CD4-positive, alpha-beta T cell treated with Interleukin-17A for 1 hour (primary cell): Measurements from ENCODE around the gene SPATS2.
"Not testable (repeated sequence)": the region's sequence is repeated elsewhere in the genome, so short reads cannot be mapped to it uniquely, and the experiment has no call there.

Experiments used
- DNase-seq: peaks from one replicate; pipeline ENCODE4 v3.0.0-alpha.2; 2020

SPATS2 gene

DNA sequence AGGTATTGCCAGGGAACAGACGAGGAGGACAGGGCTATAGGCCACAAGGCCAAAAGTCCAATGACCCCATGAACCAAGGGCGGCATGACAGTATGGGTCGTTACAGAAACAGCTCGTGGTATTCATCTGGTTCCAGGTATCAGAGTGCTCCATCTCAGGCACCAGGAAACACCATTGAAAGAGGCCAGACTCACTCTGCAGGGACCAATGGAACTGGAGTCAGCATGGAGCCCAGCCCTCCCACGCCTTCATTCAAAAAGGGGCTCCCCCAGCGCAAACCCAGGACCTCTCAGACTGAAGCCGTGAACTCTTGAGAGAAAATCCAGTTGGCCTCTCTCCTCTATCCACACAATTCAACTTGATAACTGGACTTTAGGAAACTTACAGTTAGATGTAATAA lies 158.7 kb downstream of the SPATS2 start:
- DNase-seq: no peak

DNA sequence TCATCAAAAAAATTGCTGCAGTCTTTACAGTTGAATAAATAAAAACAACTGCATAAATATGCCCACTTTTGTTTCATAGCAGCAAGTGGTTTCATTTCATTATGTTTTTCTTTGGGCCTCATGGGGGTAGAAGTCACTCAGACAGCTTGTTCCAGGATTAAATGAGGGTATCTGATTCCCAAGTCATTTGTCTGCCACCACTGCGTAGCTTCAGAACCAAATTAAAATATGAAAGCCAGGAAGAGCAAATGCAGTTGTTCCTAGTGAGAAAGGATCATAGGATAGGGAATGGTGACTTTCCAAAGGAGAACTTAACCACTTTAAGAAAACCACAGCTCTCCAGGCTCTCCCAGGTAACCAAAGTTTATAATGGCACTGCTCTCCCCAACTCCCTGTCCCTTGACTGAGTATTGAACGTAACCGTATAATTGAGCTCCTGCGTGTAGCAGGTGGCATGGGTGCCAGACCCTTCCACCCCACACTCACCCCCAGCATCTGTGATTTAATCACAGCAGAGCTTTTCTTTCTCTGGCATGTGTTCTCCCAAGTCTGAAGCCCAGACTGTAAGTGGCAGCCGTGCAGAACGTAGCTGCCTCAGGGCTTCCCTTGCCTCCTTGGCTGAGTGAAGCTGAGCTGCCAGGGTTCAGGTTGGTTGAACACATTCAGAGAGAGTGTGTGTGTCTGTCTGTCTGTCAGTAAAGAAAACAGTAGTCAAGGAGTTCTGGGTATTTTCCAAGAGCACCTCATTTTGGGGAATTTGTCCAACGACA lies 160.3 kb downstream of the SPATS2 start:
- DNase-seq: no peak

DNA sequence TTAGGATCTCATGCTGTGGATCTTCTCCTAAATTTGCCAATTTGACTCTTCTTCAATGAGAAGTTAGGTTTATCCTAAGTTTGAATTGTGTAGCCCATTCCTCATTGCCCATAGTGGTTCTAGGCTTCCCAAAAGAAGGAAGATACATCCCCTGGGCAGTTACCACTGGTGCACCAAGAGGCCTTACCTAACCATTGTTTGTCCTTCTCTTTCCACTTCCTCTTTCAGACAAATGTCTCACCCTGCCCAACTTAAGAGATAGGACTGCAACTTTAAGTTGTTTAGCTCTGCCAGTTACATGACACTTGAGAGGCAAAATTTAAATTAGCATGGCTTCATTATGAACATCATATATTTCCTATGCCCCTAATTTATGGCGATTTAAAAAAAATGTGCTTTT lies 162.2 kb downstream of the SPATS2 start:
- no peak for DNase-seq

DNA sequence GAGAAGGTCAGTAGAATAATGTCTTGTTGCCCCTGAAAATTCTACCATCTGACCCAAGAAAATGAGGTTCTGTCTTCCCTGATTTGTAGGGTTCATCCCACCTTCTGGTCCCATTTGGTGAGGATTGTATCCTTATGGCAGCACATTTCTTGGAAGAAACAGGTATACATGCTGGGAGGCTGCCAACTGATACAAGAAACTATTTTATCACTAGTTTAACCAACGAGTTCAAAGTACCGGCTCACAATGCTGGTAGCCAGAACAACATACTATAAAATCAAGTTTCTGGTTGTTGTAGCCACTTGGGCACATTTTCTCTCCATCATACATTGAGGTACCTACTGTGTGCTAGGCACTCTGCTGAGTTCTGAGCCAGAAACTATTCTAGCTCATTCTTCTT lies 164.5 kb downstream of the SPATS2 start:
- no peak for DNase-seq

DNA sequence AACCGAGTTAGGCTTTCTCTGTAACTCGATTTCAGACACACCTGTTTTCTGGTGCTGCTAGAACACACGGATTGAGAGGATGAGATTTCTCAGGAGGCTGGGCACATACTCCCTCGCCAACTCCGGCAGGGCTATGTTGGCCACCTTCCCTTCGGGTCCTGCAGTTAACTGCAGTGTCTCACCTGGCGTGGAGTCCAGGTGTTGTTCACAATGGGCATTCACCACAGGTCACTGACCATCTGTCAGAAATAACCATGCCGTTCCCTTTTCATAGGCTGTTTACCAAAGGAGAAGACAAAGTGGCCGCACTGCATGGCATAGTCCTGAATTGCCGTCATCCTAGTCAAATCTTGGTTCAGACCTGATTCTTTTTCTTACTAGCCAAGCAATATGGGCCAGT lies 166.1 kb downstream of the SPATS2 start:
- no peak for DNase-seq

DNA sequence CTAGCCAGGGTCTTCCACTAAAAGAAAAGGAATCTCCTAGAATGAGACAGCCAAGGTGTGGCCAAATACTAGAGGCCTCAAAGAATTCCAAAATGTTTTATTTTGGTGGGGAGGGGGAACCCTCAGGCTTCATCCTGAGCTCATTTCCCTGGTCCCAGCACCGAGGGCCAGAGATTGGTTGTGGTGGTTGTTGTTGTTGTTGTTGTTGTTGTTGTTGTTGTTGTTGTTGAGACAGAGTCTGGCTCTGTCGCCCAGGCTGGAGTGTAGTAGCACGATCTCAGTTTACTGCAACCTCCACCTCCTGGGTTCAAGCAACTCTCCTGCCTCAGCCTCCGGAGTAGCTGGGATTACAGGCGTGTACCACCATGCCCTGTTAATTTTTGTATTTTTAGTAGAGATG lies 166.9 kb downstream of the SPATS2 start:
- not testable (repeated sequence) for DNase-seq

DNA sequence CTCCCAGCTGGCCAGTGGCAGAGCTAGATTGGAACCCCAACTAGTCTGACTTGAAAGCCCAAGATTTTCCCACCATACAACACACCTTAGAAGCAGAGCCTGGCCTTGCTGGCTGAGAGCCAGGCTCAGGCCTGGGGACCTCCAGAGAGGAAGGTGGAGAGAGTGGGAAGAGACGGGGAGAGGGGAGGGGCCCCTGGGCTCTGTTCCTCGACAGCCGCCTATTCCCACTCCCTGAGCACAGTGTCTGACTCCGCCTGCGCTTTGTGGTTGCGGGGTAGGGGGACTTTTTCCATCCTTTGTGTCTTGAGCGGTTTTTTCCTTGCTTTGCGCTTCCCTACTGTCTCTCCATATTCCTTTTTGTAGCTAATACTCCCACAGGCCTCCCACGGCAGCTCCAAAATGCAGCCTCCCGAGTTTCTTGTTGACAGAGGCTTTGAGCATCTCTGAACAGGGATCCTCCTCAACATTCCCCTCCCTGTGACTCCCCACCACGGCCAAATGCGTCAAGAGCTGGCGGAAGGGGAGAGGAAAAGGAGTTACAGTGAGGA lies 167.5 kb downstream of the SPATS2 start:
- no peak for DNase-seq

DNA sequence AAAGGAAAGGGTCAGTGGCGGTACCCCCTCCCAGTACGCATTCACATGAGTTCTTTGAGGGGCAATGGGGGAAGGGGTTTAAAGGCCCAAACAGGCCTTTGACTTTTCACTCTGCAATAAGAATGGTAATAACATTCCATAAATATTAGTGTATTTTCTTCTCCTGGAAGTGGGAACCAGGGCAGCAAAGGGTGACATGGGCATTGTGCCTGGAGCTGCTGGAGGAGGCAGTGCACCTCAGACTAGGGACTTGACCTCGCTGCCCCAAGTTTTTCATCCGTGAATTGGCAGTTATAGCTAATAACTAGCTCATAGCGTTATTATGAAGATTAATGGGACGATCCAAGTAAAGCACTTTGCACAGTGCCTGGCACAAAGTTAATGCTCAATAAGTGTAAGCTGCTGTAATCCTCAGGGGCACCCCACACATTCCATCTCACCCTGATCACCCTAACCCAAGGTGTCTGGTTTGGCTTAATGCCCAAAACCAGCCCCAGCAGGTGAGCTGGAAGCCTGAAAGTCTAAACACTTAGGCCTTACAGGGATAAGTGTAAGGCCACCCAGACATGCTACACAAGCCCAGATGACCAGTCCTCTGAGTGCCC lies 168.8 kb downstream of the SPATS2 start:
- DNase-seq: no peak

DNA sequence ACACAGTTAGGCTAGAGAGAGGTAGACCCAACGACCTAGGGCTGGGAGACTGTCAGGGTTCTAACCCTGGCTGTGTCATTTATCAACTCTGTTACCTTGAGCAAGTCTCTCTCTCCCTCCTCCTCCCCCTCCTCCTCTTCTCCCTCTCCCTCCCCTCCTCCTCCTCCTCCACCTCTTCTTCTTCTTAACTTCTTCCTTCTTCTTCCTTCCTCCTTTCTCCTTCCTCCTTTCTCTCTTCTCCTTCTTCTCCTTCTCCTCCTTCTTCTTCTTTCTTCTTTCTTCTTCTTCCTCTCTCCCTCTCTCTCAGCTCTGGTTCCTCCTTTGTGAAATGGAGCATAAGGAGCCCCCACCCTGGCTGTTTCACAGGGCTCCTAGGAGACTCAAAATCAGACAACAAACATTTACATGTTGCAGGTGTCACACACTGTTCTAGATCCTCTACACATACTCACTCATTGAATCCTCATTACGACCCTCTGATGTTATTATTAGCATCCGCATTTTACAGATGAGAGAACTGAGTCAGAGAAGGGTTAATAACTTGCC lies 169.3 kb downstream of the SPATS2 start:
- no peak for DNase-seq

DNA sequence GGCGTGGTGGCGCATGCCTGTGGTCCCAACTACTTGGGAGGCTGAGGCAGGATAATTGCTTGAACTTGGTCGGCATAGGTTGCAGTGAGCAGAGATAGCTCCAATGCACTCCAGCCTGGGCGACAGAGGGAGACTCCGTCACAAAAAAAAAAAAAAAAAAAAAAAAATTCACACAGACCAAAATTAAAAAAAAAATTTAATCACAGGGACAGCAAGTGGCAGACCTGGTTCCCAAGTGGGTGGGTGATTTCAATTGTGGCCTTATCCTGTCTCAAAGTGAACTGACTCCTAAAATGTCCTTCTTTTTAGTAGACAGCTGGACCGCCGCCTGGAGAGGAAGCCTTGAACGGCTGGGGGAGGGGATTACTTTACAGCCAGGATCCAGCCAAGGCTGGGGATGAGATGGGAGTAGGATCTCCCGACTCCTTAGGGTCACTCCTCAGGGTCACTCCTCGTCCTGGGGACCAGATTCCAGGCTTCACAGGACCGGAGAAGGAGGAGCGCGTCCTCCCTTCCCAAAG lies 170.0 kb downstream of the SPATS2 start:
- no peak for DNase-seq

DNA sequence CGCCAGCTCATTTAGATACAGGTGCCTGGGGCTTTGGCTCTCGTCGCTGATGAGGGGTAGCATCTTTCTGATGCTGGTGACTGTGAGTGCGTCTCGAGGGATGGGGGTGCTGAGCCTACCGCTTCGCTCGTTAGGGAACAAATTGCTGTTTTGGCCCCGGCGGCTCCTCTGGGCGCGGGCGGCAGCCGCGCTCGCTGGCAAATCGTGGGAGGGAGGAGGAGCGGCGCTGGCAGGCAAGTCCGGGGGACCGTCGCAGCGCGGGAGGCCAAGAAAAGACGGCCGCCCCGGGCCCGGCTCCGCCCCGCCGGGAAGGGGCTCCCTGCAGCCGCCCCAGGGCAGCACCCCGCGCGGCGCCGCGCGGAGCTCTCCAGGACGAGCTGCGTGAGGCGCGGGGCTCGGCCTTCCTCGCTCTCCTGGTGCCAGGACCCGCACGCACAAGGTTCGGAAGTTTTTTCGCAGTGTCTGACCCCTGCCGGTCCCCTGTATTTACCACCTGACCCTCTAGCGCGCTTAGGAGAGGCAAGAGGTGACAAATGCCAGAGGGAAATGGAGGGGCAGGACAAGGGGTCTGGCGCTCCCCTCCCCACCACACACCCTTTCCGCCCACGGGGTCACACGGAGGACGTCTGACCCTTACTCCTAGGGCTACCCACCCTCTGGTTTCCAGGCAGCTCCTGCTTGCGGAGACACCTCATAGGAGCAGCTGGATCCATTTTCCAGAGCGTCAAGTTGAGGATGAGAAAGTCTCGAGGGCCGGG lies 170.7 kb downstream of the SPATS2 start:
- peak; percentile 37 for DNase-seq

DNA sequence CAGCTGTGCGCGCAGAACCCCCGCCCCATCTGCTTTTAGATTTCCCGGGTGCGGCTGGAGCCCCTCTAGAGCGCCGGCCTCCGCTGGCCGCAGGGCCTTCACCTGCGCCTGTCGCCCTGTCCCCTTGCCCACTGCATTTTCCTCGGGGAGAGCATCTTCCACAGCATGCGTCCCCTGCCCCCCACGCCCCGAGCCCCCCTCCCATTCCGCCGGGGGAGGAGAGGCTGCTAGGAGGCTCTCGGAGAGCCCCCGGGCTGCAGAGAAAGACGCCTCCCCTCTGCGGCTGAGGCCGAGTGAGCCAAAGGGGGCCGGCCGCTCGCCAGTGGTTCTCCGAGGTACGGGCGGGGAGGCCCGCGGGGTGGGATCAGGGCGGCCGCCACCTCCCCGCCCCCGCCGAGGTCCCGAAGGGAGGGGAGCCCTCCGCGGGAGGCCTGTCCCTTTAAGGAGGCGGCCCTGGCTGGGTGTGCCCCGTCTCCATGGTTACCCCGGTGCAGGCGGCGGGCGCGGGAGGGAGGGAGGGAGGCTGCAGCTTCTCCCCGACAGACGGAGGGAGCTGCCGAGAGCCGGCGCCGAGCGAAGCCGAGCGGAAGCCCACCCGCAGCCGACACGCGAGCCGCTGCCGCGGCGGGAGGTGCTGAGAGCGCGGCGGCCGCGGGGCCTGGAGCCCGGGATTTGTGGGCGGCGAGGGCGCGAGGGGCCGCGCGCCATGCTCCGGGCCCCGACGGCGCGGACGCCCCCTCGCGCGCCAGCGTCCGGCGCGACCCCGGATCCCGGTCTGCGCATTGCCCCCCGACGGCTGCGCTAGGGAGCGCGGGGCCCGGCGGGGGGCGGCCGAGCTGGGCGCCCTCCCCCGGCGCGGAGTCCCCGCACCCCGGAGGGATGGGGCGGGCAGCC lies 171.5 kb downstream of the SPATS2 start, which contains the start of gene KCNH3:
KCNH3 (plus strand) TSS at position 521 of the 894 bp plus-strand sequence. CDS start 387 bp downstream, outside the sequence.
- peak; percentile 94 for DNase-seq

DNA sequence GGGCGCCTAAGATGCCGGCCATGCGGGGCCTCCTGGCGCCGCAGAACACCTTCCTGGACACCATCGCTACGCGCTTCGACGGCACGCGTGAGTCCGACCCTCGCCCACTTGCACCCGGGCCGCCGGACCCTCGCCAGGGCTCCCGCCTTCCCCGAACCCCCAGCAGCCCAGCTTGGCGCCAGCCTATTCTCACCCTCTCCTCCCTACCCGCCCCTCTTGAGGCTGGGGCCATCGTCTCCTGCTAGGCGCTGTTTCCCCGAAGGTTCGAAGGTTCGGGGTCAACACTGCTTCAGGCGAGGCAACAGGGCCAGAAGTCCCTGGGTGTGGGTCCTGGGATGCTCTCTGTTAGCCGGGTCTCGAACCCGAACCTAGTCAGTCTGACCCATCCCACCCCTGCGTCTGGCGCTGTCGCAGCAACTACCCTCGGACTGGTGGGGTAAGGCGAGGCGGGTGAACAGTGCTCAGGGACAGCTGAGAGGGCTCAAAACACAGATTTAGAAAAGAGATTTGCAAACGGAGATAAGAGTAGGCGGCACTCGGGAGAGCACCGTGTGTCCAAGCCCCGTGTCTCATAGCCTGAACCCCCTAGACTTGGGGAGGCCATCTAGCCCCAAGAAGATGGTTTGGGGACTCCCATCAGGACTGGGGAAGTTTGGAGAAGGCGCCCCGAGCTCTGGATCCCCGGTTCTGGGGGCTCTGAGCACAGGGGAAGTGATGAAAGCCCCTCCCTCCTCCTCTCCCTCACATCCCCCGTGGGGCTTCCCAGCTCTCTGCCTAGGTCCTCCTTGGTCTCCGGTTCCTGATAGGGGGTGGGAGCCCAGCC lies 172.4 kb downstream of the SPATS2 start:
- DNase-seq: no peak

DNA sequence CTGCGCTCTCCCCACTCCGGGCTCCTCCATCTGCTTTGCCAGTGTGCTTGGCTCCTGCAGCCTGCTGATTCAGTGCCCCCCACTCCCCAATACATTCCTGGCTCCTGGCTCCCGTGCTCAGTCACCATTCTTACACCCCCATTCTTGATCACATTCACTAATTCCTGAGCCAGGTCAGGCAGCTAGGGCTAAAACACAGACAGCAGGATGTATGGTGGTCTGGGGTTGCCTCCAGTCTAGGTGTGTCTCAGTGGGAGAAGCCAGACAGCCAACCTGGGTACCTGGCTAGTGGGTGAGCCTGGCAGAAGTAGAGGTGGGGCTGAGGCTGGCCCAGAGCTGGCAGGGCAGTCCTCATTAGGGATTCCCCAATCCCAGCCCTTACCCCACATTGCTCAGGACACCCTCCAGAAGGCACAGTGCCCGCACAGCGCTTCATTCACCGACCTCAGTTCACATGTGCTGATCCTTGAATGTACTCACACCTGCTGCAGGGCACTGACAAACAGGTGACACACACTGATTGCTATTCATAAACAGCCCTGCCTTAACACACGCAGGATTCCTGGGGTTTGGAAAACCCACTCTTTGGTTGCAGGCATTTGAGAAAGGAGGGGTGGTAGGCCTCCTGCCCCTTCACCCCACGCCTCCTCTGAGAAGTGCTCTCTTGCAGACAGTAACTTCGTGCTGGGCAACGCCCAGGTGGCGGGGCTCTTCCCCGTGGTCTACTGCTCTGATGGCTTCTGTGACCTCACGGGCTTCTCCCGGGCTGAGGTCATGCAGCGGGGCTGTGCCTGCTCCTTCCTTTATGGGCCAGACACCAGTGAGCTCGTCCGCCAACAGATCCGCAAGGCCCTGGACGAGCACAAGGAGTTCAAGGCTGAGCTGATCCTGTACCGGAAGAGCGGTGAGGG lies 173.2 kb downstream of the SPATS2 start:
- DNase-seq: no peak

DNA sequence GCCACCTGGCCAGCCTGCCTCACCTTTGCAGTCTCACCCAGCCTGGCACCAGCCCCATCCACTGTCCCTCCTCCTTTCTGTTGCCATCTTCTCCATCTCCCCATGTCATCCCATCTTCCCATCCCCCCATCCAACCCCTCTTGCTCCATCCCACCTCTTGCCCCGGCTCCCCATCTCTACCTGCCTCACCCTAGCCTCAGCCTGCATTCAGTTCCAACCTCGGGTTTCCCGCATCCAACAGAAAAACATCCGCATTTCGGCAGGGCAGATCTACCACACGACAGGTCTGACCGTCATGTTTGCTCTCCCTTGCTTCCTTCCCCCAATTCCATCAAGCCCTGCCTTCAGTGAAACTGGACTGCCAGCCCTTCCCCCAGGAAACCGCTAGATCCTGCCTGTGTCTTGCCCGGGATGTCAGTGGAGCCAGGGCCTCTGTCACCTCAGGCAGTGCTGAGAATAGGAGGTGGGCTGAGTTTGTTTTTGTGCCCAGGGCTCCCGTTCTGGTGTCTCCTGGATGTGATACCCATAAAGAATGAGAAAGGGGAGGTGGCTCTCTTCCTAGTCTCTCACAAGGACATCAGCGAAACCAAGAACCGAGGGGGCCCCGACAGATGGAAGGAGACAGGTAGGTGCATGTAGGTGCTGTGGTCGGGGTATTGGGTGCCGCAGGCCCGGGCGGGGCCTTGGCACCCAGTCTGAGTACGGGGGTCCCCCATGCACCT lies 174.0 kb downstream of the SPATS2 start:
- no peak for DNase-seq

DNA sequence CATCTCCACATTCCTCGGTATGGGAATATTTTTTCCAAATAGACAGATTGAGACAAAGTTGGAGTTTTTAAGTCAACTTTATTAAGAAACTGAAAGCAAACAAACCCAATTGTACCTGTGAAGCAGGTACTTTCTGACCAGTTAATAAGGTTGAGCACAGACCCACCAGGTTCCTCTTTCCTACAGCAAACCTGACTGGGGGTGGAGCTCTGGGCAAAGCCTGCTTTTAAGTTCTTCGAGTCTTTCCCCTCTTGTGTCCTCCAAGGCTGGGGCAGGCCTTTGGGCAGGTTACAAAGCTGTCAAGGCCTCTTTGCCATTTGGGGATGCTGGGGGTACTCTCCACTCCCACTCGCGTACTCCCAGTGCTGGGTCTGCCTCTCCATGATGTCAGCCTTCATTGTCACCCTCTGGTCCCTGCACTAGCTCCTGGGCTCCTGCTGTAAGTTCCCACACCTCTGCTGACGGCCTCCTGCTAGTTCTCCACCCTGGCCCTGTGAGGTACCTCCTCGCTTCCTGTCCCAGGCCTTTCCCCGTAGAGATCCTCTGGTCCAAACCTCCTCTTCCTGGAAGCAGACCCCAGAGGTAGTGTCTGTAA lies 174.7 kb downstream of the SPATS2 start:
- DNase-seq: no peak

DNA sequence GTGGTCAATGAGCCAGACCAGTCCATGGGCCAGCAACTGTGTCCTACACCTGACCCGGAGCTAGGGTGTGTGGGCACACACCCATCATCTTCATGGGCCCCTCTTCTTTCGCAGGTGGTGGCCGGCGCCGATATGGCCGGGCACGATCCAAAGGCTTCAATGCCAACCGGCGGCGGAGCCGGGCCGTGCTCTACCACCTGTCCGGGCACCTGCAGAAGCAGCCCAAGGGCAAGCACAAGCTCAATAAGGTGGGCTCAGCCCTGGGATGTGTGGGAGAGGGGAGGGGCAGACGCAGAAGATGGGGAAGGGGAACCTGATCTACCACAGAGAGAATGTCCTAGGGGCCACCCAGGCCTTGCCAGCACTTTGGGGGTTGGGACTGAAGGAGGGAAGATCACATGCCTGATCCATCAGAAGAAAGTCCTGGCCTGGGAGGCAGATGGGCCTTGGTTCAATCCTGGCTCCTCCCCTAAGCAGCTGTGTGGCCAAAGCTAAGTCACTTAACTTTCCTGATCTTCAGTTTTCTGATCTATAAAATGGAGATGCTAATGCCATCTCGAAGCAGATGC lies 175.4 kb downstream of the SPATS2 start:
- DNase-seq: no peak

DNA sequence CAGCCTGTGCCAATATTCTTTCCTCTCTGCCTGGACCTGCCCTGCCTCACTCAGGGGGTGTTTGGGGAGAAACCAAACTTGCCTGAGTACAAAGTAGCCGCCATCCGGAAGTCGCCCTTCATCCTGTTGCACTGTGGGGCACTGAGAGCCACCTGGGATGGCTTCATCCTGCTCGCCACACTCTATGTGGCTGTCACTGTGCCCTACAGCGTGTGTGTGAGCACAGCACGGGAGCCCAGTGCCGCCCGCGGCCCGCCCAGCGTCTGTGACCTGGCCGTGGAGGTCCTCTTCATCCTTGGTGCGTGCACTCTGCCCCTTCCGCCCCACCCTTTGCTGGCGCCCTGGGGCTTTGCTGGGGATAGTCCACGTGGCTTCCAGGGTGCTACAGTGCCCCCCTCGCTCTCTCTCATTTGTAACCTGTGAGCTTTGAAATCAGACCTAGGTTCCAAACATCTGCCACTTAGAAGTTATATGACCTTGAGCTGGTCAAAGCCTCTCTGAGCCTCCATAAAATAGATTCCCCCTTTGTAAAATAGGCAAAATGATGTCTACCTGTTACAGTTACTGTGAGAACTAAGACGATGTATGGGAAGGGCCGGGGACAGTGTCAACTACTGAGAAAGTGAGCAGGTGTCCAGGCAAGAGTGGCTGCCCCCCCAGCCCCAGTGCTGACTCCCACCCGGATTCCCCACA lies 176.1 kb downstream of the SPATS2 start:
- DNase-seq: no peak
